GM23248 (cell line): ENCODE results near the gene B4GALT2.

ENCODE experiments used
- EZH2 ChIP-seq: fragments of 200-600 bp; sonication (generic); IDR thresholded peaks from 2 replicates; pipeline ENCODE4 v1.6.1; 2018; ENCODE audit warnings: antibody characterized with exemption, mild to moderate bottlenecking; ENCODE audit not compliant: insufficient read depth, poor library complexity, severe bottlenecking
- EZH2phosphoT487 ChIP-seq: fragments of 200-600 bp; sonication (generic); IDR thresholded peaks from 2 replicates; pipeline ENCODE4 v1.6.1; 2018; ENCODE audit warnings: antibody characterized with exemption, moderate library complexity, mild to moderate bottlenecking, low read depth; ENCODE audit not compliant: insufficient read depth

GRCh38 chr1:43952731-43953346 lies 26.2 kb upstream of the B4GALT2 start:
- TF ChIP-seq EZH2 (no peak), EZH2phosphoT487 (no peak)
